M059J (cell line): ENCODE data around the gene LYAR. TPM values are rescaled to one million over a fixed set of nuclear protein-coding genes. Genes with fewer than 3 reads are reported as not detected.

Source experiments
- DNase-seq: peaks from one replicate; pipeline ENCODE4 v3.0.0-alpha.2; 2012; ENCODE audit warnings: low read depth
- total RNA-seq: library from RNA; depleted of rRNA; stranded (reverse); fragments of >200 nt; shearing (Covaris generic); gene quantifications from 2 replicates; pipeline ENCODE4 v1.2.3, GENCODE V29; 2014

Gene LYAR
- total RNA-seq, 1 experiment from 2014 or later: 26.1 TPM

- no peak for DNase-seq
Measured at GRCh38 chr4:4316150-4316495, 26.2 kb upstream of the LYAR start.

GRCh38 chr4:4315461-4316149, 25.7 kb upstream of the LYAR start:
- no peak for DNase-seq

- no peak for DNase-seq
Measured at GRCh38 chr4:4311193-4311592, 21.2 kb upstream of the LYAR start.

GRCh38 chr4:4308800-4309441, 19.0 kb upstream of the LYAR start:
- peak; percentile 75 for DNase-seq

GRCh38 chr4:4306920-4307319, 17.0 kb upstream of the LYAR start:
- DNase-seq: no peak

- DNase-seq: no peak
Measured at GRCh38 chr4:4302416-4302815, 12.5 kb upstream of the LYAR start.

GRCh38 chr4:4302001-4302400, 12.0 kb upstream of the LYAR start:
- no peak for DNase-seq

GRCh38 chr4:4299006-4299405, 9.1 kb upstream of the LYAR start:
- DNase-seq: no peak

- DNase-seq: no peak
Measured at GRCh38 chr4:4296283-4296846, 6.4 kb upstream of the LYAR start.

GRCh38 chr4:4293279-4293678, 3.3 kb upstream of the LYAR start:
- DNase-seq: no peak

GRCh38 chr4:4289597-4289940, 385 bp downstream of the LYAR start:
- DNase-seq: no peak

- no peak for DNase-seq
Measured at GRCh38 chr4:4289055-4289454, 899 bp downstream of the LYAR start.

- DNase-seq: no peak
Measured at GRCh38 chr4:4288098-4288497, 1.9 kb downstream of the LYAR start.

- peak; percentile 20 for DNase-seq
Measured at GRCh38 chr4:4284827-4285618, 4.9 kb downstream of the LYAR start.

GRCh38 chr4:4281787-4282186, 8.2 kb downstream of the LYAR start:
- DNase-seq: no peak

- no peak for DNase-seq
Measured at GRCh38 chr4:4277531-4277930, 12.4 kb downstream of the LYAR start.

- no peak for DNase-seq
Measured at GRCh38 chr4:4274226-4274625, 15.7 kb downstream of the LYAR start.

- DNase-seq: no peak
Measured at GRCh38 chr4:4271912-4272311, 18.0 kb downstream of the LYAR start.

GRCh38 chr4:4270529-4270928, 19.4 kb downstream of the LYAR start:
- no peak for DNase-seq

- DNase-seq: no peak
Measured at GRCh38 chr4:4269856-4270255, 20.1 kb downstream of the LYAR start.

- no peak for DNase-seq
Measured at GRCh38 chr4:4269331-4269731, 20.6 kb downstream of the LYAR start.

- no peak for DNase-seq
Measured at GRCh38 chr4:4268776-4269175, 21.2 kb downstream of the LYAR start.

- DNase-seq: no peak
Measured at GRCh38 chr4:4267981-4268380, 22.0 kb downstream of the LYAR start.
